Breast epithelium (tissue), 3 donors: ENCODE data around the gene OTUD5.

ENCODE experiments used
- POLR2A ChIP-seq: fragments of 450-650 bp; IDR thresholded peaks from one replicate; pipeline ENCODE4 v1.6.1; 2016; ENCODE audit warnings: antibody characterized with exemption, mild to moderate bottlenecking, moderate library complexity
- POLR2AphosphoS5 ChIP-seq, 3 donors: sonication (generic); formaldehyde crosslinking; IDR thresholded peaks; one replicate each; pipeline ENCODE4 v1.6.1; 2017; ENCODE audit warnings: antibody characterized with exemption in 3 of 3

- TF ChIP-seq POLR2A (no peak), POLR2AphosphoS5 (IDR thresholded peaks at IDR 0.05) (no peak)
These were observed 52.2 kb downstream of the OTUD5 start for GRCh38 chrX:48905090-48905790.
